Measurements from ENCODE around the gene LSAMP. TPM values are rescaled to one million over a fixed set of nuclear protein-coding genes. Genes with fewer than 3 reads are reported as not detected.

LSAMP gene
- total and polyA plus RNA-seq, 2 of the 8 experiments (the other 6 are each of a cell fraction or from before 2014, with no cell fraction given) = 1.8 to 5.7 TPM

DNA sequence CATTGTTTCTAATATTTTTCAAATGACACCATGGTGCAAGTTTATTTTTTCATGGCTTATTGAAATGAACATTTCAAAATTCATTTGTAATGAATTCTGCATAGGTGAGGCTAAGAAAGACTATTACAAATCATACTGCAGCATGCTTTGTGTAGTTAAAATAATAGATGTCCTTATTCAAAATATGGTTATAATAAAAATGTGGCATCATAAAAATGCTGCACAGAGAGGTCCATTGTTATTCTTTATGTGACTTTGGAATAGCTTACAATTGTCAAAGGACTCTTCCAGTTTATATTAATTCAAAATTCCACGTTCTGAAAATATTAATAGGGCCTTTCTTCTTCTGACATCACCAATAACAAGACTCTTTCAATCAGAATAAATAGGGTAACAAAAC, 599.3 kb downstream of the LSAMP start:
- Histone ChIP-seq H2BK15ac (ENCODE audit: low read length) (no peak overlapping the region), H3K18ac (ENCODE audit: extremely low read depth, low read length) (no peak overlapping the region), H3K4me3 (ENCODE audit: extremely low read depth in 1 of 4, insufficient read depth in 2 of 4, low read depth in 3 of 4, low read length in 4 of 4) (no peak overlapping the region), H3K36me3 (ENCODE audit: control insufficient read depth in 2 of 4, insufficient read depth in 4 of 4, low read length in 3 of 4) (no peaks in the 10 kb centered on the region), H3K4me2 (ENCODE audit: insufficient read depth in 1 of 2, low read depth in 2 of 2, low read length in 2 of 2) (no peak overlapping the region), H4K5ac (ENCODE audit: insufficient read length, low read depth, low read length) (no peak overlapping the region), H2BK120ac (replicated peaks; ENCODE audit: low read depth, low read length) (no peak overlapping the region), H3K27ac (ENCODE audit: low read depth, low read length) (no peak overlapping the region), H3K56ac (replicated peaks; ENCODE audit: insufficient read length, low read depth, low read length) (no peak overlapping the region), H2AFZ (ENCODE audit: low read length) (no peak overlapping the region), H2AK5ac (ENCODE audit: low read depth, low read length) (no peak overlapping the region), H3K79me1 (ENCODE audit: low read depth, low read length) (no peaks in the 10 kb centered on the region), H4K8ac (ENCODE audit: extremely low read depth, insufficient read depth, low read length) (no peak overlapping the region), H4K91ac (replicated peaks; ENCODE audit: insufficient read length, low read length) (no peak overlapping the region), H2BK12ac (ENCODE audit: low read depth, low read length) (no peak overlapping the region), H3K27me3 (replicated peaks in 1 of 4; ENCODE audit: control insufficient read depth in 3 of 4, extremely low read depth in 1 of 4, insufficient read depth in 3 of 4, low read length in 3 of 4) (no peaks in the 10 kb centered on the region), H3K79me2 (ENCODE audit: control insufficient read depth in 1 of 2, insufficient read depth in 2 of 2, low read length in 2 of 2) (no peaks in the 10 kb centered on the region), H3K4ac (replicated peaks; ENCODE audit: insufficient read length, low read depth, low read length) (no peak overlapping the region), H2BK20ac (ENCODE audit: low read length) (no peak overlapping the region), H3K9ac (replicated peaks in 1 of 4; ENCODE audit: extremely low read depth in 1 of 4, low read depth in 3 of 4, low read length in 3 of 4) (no peak overlapping the region), H3K4me1 (replicated peaks in 1 of 4; ENCODE audit: control insufficient read depth in 3 of 4, insufficient read depth in 4 of 4, low read length in 3 of 4) (peaks cover 0 to 6% (median 0%) of the 10 kb centered on the region in 4 experiments; a peak in 1 of 7 replicates), H4K20me1 (replicated peaks in 1 of 2; ENCODE audit: control insufficient read depth in 1 of 2, insufficient read depth in 2 of 2, low read length in 2 of 2) (no peaks in the 10 kb centered on the region), H3K9me3 (ENCODE audit: insufficient read depth in 2 of 2, low read depth in 1 of 2, low read length in 1 of 2) (no peaks in the 10 kb centered on the region), H3K14ac (ENCODE audit: insufficient read length) (no peak overlapping the region), H3K23me2 (ENCODE audit: low read depth, low read length) (no peaks in the 10 kb centered on the region), H3K23ac (ENCODE audit: insufficient read length) (no peak overlapping the region), H2BK5ac (ENCODE audit: low read depth, low read length) (no peak overlapping the region)
- DNase-seq (ENCODE audit: low read depth in 1 of 2, low spot score in 2 of 2) (no peak), FAIRE-seq (no peak)
- ChIA-PET CTCF (ENCODE audit: partially characterized antibody) (interaction anchor here (0.7 to 1.6 kb wide), 3 partner anchors 9 to 26 kb away, joined by 3 to 4 read pairs (median 4); no protein-coding TSS in a partner anchor), POLR2A (ENCODE audit: partially characterized antibody) (no interaction called here)
- 44% methylated on average over 1 of the region's 1 CpG; no CpG with 5 or more reads in 1 of the 2 experiments for WGBS, 2 experiments (ENCODE audit: extremely low coverage in 1 of 2, insufficient coverage in 1 of 2, insufficient read length in 1 of 2, insufficient replicate concordance in 2 of 2, low coverage in 1 of 2, low lambda C conversion rate in 2 of 2, missing lambda C conversion rate in 1 of 2)
- TF ChIP-seq BRCA1 (IDR thresholded peaks at IDR 0.05; ENCODE audit: low read depth, low read length) = no peak
- no peak for TF ChIP-seq EP300 (IDR thresholded peaks at IDR 0.05; ENCODE audit: borderline replicate concordance in 1 of 2, low read depth in 2 of 2, low read length in 2 of 2)
- no peak for TF ChIP-seq KDM1A (IDR thresholded peaks at IDR 0.05; ENCODE audit: borderline replicate concordance, low read length)
- TF ChIP-seq, protein P1, sequence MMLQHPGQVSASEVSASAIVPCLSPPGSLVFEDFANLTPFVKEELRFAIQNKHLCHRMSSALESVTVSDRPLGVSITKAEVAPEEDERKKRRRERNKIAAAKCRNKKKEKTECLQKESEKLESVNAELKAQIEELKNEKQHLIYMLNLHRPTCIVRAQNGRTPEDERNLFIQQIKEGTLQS (IDR thresholded peaks at IDR 0.05; ENCODE audit: insufficient read depth, low read depth, low read length) = no peak

All from H1 (cell line).